HCT116 (cell line): Measurements from ENCODE around the gene CHST9.

Source experiments
- EZH2phosphoT487 ChIP-seq: fragments of 200-600 bp; IDR thresholded peaks from 2 replicates; pipeline ENCODE4 v1.6.1; 2018; ENCODE audit warnings: antibody characterized with exemption, borderline replicate concordance
- FOSL1 ChIP-seq: IDR thresholded peaks from 2 replicates; pipeline ENCODE4 v1.6.1; 2012; ENCODE audit warnings: low read depth
- POLR2A ChIP-seq: IDR thresholded peaks from 2 replicates; pipeline ENCODE4 v1.7.0; 2011; ENCODE audit warnings: borderline replicate concordance; ENCODE audit not compliant: insufficient read depth, insufficient read length; ENCODE audit errors: extremely low read depth
- SIN3A ChIP-seq: IDR thresholded peaks from 2 replicates; pipeline ENCODE4 v1.6.1; 2012; ENCODE audit warnings: low read depth
- ZNF274 ChIP-seq: fragments of 200-500 bp; sonication (Bioruptor generic); IDR thresholded peaks from 2 replicates; pipeline ENCODE4 v1.6.1; 2014; ENCODE audit warnings: mild to moderate bottlenecking, low read depth, low read length, inconsistent platforms

GRCh38 chr18:26862084-26862483 is 323.0 kb downstream of the CHST9 start:
- no peak for TF ChIP-seq FOSL1
- TF ChIP-seq ZNF274, result no peak
- no peak for TF ChIP-seq EZH2phosphoT487
- no peak for TF ChIP-seq SIN3A
- TF ChIP-seq POLR2A, result no peak
